HUES64 (cell line): ENCODE results near the gene AGPAT2.
"Not testable (repeated sequence)": the region's sequence is repeated elsewhere in the genome, so short reads cannot be mapped to it uniquely, and the experiment has no call there.

ENCODE experiments used
- H3K27ac ChIP-seq: 2 replicates; pipeline ENCODE4 v1.7.0; 2013; ENCODE audit warnings: low read depth, low read length, inconsistent platforms
- H3K27me3 ChIP-seq: 2 replicates; pipeline ENCODE4 v1.6.1; 2013; ENCODE audit warnings: mild to moderate bottlenecking, low read length; ENCODE audit not compliant: insufficient read depth
- H3K36me3 ChIP-seq: 2 replicates; pipeline ENCODE4 v1.6.1; 2013; ENCODE audit warnings: mild to moderate bottlenecking, low read length; ENCODE audit not compliant: insufficient read depth
- H3K4me1 ChIP-seq: 2 replicates; pipeline ENCODE4 v1.6.1; 2013; ENCODE audit warnings: mild to moderate bottlenecking, low read length, moderate library complexity; ENCODE audit not compliant: insufficient read depth
- H3K4me3 ChIP-seq: 2 replicates; pipeline ENCODE4 v1.5.1; 2013; ENCODE audit warnings: mild to moderate bottlenecking, low read length, moderate library complexity
- H3K9ac ChIP-seq: 2 replicates; pipeline ENCODE4 v1.6.1; 2013; ENCODE audit warnings: mild to moderate bottlenecking, low read depth, low read length
- H3K9me3 ChIP-seq: 2 replicates; pipeline ENCODE4 v1.6.1; 2013; ENCODE audit warnings: low read depth, low read length; ENCODE audit not compliant: insufficient read depth
- WGBS: fragments of 150-250, 120-280 bp; methylation state at CpG from one replicate; pipeline ENCODE4 v1.1.7; 2013; ENCODE audit warnings: missing lambda C conversion rate; 5-methylcytosine and 5-hydroxymethylcytosine counted together

Gene AGPAT2

GRCh38 chr9:136711219-136711648 is 24.0 kb upstream of the AGPAT2 start:
- Histone ChIP-seq H3K4me3 (peak overlapping the region; percentile 81), H3K27me3 (peaks cover 12% of the 10 kb centered on the region)
- not testable (repeated sequence) for H3K9ac ChIP-seq, H3K9me3 ChIP-seq, H3K27ac ChIP-seq, H3K36me3 ChIP-seq, H3K4me1 ChIP-seq
- WGBS = 90% methylated on average over 4 of the region's 4 CpGs

GRCh38 chr9:136710543-136710942 is 23.3 kb upstream of the AGPAT2 start:
- no peaks in the 10 kb centered on the region for H3K9me3 ChIP-seq
- peaks cover 6% of the 10 kb centered on the region; the same call in 1 of the 2 replicates for H3K4me1 ChIP-seq
- WGBS = 93% methylated on average over 7 of the region's 7 CpGs
- H3K9ac ChIP-seq = no peak overlapping the region
- no peaks in the 10 kb centered on the region for H3K36me3 ChIP-seq
- H3K27me3 ChIP-seq = peaks cover 12% of the 10 kb centered on the region
- H3K4me3 ChIP-seq = no peak overlapping the region
- H3K27ac ChIP-seq = no peak overlapping the region

- H3K9ac ChIP-seq = no peak overlapping the region
- no peak overlapping the region for H3K4me3 ChIP-seq
- no peak overlapping the region for H3K27ac ChIP-seq
- no peaks in the 10 kb centered on the region for H3K9me3 ChIP-seq
- 90% methylated on average over 24 of the region's 24 CpGs for WGBS
- H3K27me3 ChIP-seq = peaks cover 12% of the 10 kb centered on the region
- H3K4me1 ChIP-seq = peaks cover 6% of the 10 kb centered on the region; the same call in 1 of the 2 replicates
- no peaks in the 10 kb centered on the region for H3K36me3 ChIP-seq
Measured at GRCh38 chr9:136709454-136710109, 22.3 kb upstream of the AGPAT2 start.

GRCh38 chr9:136707849-136708517 is 20.7 kb upstream of the AGPAT2 start:
- Histone ChIP-seq H3K27me3 (peaks cover 12% of the 10 kb centered on the region), H3K4me3 (no peak overlapping the region), H3K9ac (no peak overlapping the region), H3K4me1 (no peaks in the 10 kb centered on the region), H3K36me3 (no peaks in the 10 kb centered on the region), H3K27ac (no peak overlapping the region), H3K9me3 (no peaks in the 10 kb centered on the region)
- WGBS = 88% methylated on average over 21 of the region's 22 CpGs

GRCh38 chr9:136707011-136707410 is 19.8 kb upstream of the AGPAT2 start:
- WGBS = 95% methylated on average over 7 of the region's 7 CpGs
- Histone ChIP-seq H3K9me3 (no peaks in the 10 kb centered on the region), H3K27ac (no peak overlapping the region), H3K27me3 (peaks cover 11% of the 10 kb centered on the region), H3K4me1 (no peaks in the 10 kb centered on the region), H3K4me3 (no peak overlapping the region), H3K9ac (no peak overlapping the region), H3K36me3 (no peaks in the 10 kb centered on the region)

- 83% methylated on average over 7 of the region's 7 CpGs for WGBS
- no peak overlapping the region for H3K27ac ChIP-seq
- no peaks in the 10 kb centered on the region for H3K9me3 ChIP-seq
- H3K36me3 ChIP-seq = no peaks in the 10 kb centered on the region
- H3K27me3 ChIP-seq = peaks cover 12% of the 10 kb centered on the region; the same call in 1 of the 2 replicates
- H3K4me1 ChIP-seq = no peaks in the 10 kb centered on the region
- H3K9ac ChIP-seq = no peak overlapping the region
- no peak overlapping the region for H3K4me3 ChIP-seq
Measured at GRCh38 chr9:136705564-136705963, 18.3 kb upstream of the AGPAT2 start.

GRCh38 chr9:136704741-136705140 is 17.5 kb upstream of the AGPAT2 start:
- H3K4me3 ChIP-seq, H3K4me1 ChIP-seq, H3K27ac ChIP-seq, H3K9me3 ChIP-seq, H3K36me3 ChIP-seq, H3K9ac ChIP-seq: not testable (repeated sequence)
- WGBS = 93% methylated on average over 8 of the region's 8 CpGs
- peaks cover 10% of the 10 kb centered on the region; the same call in 1 of the 2 replicates for H3K27me3 ChIP-seq

- WGBS = 92% methylated on average over 12 of the region's 12 CpGs
- Histone ChIP-seq H3K36me3 (no peaks in the 10 kb centered on the region), H3K9ac (no peak overlapping the region), H3K27me3 (peaks cover 10% of the 10 kb centered on the region; the same call in 1 of the 2 replicates), H3K4me3 (no peak overlapping the region), H3K27ac (no peak overlapping the region), H3K4me1 (no peaks in the 10 kb centered on the region), H3K9me3 (no peaks in the 10 kb centered on the region)
Measured at GRCh38 chr9:136703276-136703860, 16.1 kb upstream of the AGPAT2 start.

- Histone ChIP-seq H3K36me3 (no peaks in the 10 kb centered on the region), H3K27ac (no peak overlapping the region), H3K9me3 (no peaks in the 10 kb centered on the region), H3K9ac (no peak overlapping the region), H3K4me3 (peak overlapping the region; percentile 31; the same call in 1 of the 2 replicates), H3K27me3 (peaks cover 10% of the 10 kb centered on the region; the same call in 1 of the 2 replicates), H3K4me1 (no peaks in the 10 kb centered on the region)
- 75% methylated on average over 6 of the region's 10 CpGs for WGBS
Measured at GRCh38 chr9:136701668-136702053, 14.4 kb upstream of the AGPAT2 start.

GRCh38 chr9:136700959-136701667 is 13.9 kb upstream of the AGPAT2 start:
- H3K4me3 ChIP-seq = peak overlapping the region; percentile 31; the same call in 1 of the 2 replicates

GRCh38 chr9:136700304-136700703 is 13.0 kb upstream of the AGPAT2 start:
- Histone ChIP-seq H3K9me3 (no peaks in the 10 kb centered on the region), H3K9ac (no peak overlapping the region), H3K4me3 (no peak overlapping the region), H3K27me3 (peaks cover 10% of the 10 kb centered on the region; the same call in 1 of the 2 replicates), H3K27ac (no peak overlapping the region), H3K36me3 (no peaks in the 10 kb centered on the region), H3K4me1 (no peaks in the 10 kb centered on the region)
- WGBS = 93% methylated on average over 13 of the region's 13 CpGs

More at GRCh38 chr9:136700959-136701667, 13.9 kb upstream of the AGPAT2 start:
- H3K27ac ChIP-seq = no peak overlapping the region
- peaks cover 10% of the 10 kb centered on the region; the same call in 1 of the 2 replicates for H3K27me3 ChIP-seq
- H3K9ac ChIP-seq = no peak overlapping the region
- H3K9me3 ChIP-seq = no peaks in the 10 kb centered on the region
- H3K36me3 ChIP-seq = no peaks in the 10 kb centered on the region
- H3K4me1 ChIP-seq = no peaks in the 10 kb centered on the region
- WGBS = 74% methylated on average over 38 of the region's 38 CpGs
